GM21825 (cell line): ENCODE measurements around the gene PUS1.
A peak's percentile ranks its signal among the peaks of the same experiment; 100 is the strongest.
"Not testable (repeated sequence)": the region's sequence is repeated elsewhere in the genome, so short reads cannot be mapped to it uniquely, and the experiment has no call there.

Experiments
- ATAC-seq: cut with Tn5 transposase; IDR thresholded peaks from one replicate; pipeline ENCODE4 v1.9.1; 2021; ENCODE audit warnings: mild to moderate bottlenecking, moderate library complexity; ENCODE audit not compliant: unreplicated experiment

PUS1 gene

GRCh38 chr12:131928711-131929580 is at the start of gene PUS1:
Gene PUS1 (plus strand): TSS chr12:131929276. CDS start chr12:131929723, 447 bp downstream.
- peak; percentile 62 for ATAC-seq

- ATAC-seq: no peak
Observed at GRCh38 chr12:131882804-131883520, 46.1 kb upstream of the PUS1 start.

GRCh38 chr12:131883521-131883900 is 45.6 kb upstream of the PUS1 start:
- ATAC-seq: no peak

- ATAC-seq: not testable (repeated sequence)
Observed at GRCh38 chr12:131885076-131885475, 44.0 kb upstream of the PUS1 start.

GRCh38 chr12:131885543-131886057 is 43.5 kb upstream of the PUS1 start:
- no peak for ATAC-seq

GRCh38 chr12:131891722-131892121 is 37.4 kb upstream of the PUS1 start:
- ATAC-seq: not testable (repeated sequence)

GRCh38 chr12:131892711-131893604 is 36.1 kb upstream of the PUS1 start:
- no peak for ATAC-seq

- no peak for ATAC-seq
Observed at GRCh38 chr12:131893605-131894312, 35.3 kb upstream of the PUS1 start.

GRCh38 chr12:131894313-131894860 is 34.7 kb upstream of the PUS1 start, which contains the start of gene ULK1:
Gene ULK1 (plus strand): TSS chr12:131894622. CDS start chr12:131895002, 380 bp downstream.
- peak; percentile 75 for ATAC-seq

GRCh38 chr12:131894981-131895639 is 34.0 kb upstream of the PUS1 start:
- peak; percentile 4 for ATAC-seq

GRCh38 chr12:131895640-131896079 is 33.4 kb upstream of the PUS1 start:
- no peak for ATAC-seq

GRCh38 chr12:131896080-131896810 is 32.8 kb upstream of the PUS1 start:
- peak; percentile 62 for ATAC-seq

- ATAC-seq: no peak
Observed at GRCh38 chr12:131896811-131897270, 32.2 kb upstream of the PUS1 start.

- no peak for ATAC-seq
Observed at GRCh38 chr12:131897276-131897675, 31.8 kb upstream of the PUS1 start.

GRCh38 chr12:131897875-131898274 is 31.2 kb upstream of the PUS1 start:
- ATAC-seq: no peak

GRCh38 chr12:131900397-131900796 is 28.7 kb upstream of the PUS1 start:
- ATAC-seq: no peak

GRCh38 chr12:131901431-131902331 is 27.4 kb upstream of the PUS1 start:
- ATAC-seq: no peak
